HG02763 (cell line): ENCODE results near the gene ASXL1.
"Not testable (repeated sequence)": the region's sequence is repeated elsewhere in the genome, so short reads cannot be mapped to it uniquely, and the experiment has no call there.

Experiments
- ATAC-seq: cut with Tn5 transposase; IDR thresholded peaks from one replicate; pipeline ENCODE4 v1.9.1; 2021; ENCODE audit warnings: mild to moderate bottlenecking, moderate library complexity; ENCODE audit not compliant: unreplicated experiment

The ASXL1 gene

DNA sequence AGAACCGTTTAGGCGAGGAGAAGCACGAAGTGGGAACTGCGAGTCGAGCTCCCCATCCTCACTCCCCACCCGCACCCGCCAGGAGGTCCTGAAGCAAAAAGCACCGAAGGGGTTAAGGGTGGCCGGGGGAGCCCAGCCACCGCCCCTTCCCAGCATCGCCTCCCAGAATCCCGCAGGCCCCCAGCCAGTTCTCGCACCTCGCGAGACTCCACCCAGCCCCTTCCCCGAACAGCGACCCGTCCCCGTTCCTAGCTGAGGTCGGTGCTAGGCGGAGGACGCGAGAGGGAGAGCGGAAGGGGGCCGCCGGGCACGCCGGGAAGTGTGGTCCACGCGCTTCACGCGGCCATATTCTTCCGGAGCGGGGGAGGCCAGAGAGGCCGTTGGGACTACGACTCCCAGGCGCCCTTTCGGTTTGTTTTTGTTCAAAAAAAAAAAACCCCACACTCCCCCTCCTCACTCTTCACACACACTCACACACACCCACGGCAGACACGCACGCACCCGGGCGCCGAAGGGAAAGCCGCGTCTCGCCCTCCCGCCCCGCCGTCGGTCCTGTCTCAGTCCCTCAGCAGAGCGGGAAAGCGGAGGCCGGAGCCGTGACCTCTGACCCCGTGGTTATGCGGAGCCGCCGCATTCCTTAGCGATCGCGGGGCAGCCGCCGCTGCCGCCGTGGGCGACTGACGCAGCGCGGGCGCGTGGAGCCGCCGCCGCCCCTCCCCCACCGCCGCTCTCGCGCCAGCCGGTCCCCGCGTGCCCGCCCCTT lies at the start of gene ASXL1:
Gene ASXL1 (plus strand): TSS at position 463 of the 763 bp plus-strand sequence. CDS start 445 bp downstream, outside the sequence.
- ATAC-seq, result peak; percentile 74

DNA sequence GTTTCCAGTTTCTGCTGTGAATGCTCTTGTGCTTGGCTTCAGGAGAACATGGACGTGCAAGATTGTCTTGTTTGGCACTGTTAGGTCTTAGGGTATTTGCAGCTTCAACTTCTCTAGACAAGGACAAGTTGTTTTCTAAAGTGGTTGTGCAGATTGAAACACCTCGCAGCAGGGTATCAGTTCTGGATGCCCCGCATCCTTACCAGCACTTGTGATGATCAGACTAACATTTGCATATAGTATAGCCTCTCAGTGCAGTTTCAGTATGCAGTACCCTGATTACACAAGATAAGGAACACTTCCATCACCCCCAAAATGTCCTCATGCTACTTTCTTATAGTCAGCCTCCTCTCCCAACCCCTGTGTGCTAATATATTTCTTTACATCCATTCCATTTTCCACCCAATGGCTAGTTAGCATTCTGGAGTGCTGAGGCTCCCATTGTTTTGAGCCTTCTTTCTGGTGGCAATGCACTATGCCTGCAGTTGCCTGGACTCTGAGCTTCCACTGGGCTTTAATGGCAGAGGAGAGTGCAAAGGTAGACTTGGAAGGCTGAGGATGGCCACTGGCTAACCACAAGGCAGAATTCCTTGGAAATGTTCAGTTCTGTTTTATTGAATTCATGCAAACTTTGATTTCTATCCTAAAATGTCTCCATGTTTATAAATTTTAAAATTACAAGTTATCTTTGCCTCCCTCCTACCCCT lies 45.3 kb upstream of the ASXL1 start:
- no peak for ATAC-seq

DNA sequence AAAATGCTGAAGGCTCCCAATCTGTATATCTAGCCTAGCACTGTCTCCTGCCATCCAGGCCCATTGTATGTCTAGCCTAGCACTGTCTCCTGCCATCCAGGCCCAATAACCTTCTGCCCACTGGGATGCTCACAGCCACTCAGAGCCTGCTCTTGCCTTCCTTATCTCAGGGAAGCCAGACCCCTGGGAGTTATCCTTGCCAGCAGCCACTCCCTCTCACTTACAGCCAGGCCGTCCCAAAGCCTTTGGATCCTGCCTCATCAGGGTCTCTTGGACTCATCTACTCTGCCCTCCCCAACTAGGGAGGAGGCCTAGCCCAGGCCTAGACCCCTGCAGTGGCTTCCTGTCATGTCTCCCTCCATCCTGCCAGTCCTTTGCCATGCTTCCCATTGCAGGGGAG lies 43.4 kb upstream of the ASXL1 start:
- ATAC-seq, result no peak

DNA sequence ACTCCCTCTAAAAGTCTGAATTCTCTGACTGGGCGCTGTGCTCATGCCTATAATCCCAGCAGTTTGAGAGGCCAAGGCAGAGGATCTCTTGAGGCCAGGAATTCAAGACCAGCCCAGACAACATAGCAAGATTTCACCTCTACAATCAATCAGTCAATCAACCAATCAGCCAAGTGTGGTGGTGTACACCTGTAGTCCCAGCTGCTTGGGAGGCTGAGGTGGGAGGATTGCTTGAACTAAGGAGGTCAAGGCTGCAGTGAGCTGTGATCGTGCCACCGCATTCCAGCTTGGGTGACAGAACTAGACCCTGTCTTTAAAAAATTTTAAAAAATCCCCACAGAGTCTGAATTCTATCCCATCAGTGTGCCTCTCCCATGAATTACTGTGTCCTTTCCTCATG lies 42.7 kb upstream of the ASXL1 start:
- ATAC-seq, result no peak

DNA sequence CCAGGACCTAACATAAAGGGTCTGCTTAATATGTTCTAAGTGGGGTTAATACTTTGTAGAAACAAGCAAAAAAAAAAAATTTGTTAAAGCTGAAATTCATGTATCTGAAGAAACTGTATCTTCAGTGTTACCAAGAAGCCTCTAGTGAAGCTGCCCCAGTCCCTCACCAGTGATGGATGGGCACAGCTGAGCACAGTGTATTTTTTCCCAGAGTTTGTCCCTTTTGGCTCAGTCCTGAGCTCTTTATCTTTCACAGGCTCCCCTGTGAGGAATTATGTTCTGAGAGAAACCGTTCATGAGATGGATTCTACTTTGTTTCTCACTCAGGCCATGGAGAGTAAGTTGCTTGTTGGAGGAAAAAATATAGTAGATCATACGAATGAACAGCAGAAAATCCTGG lies 42.2 kb upstream of the ASXL1 start:
- no peak for ATAC-seq

DNA sequence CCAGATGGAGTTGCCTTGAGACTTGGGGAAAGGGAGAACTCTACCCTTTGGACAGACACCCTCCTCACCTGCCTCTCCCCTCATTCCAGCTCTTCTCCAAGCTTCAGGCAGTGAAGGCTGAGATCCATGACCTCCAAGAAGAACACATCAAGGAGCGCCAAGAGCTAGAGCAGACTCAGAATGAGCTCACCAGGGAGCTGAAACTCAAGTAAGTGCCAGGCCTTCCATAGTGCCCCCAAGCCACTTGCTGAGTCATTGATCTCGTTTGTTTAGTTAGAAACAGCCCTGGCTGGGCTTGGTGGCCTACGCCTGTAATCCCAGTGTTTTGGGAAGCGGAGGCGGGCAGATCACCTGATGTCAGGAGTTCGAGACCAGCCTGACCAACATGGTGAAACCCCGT lies 41.5 kb upstream of the ASXL1 start:
- no peak for ATAC-seq

DNA sequence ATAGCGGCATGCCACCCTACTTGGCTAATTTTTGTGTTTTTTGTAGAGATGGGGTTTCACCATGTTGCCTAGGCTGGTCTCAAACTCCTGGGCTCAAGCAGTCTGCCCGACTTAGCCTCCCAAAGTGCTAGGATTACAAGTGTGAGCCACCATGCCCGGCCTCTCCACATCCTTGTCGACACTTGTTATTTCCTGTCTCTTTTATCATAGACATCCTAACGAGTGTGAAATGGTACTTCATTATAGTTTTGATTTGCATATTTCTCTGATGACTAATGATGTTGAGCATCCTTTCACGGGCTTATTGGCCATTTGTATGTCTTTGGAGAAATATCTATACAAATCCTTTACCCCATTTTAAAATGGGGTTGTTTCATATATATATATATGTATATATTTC lies 39.0 kb upstream of the ASXL1 start:
- ATAC-seq, result no peak

DNA sequence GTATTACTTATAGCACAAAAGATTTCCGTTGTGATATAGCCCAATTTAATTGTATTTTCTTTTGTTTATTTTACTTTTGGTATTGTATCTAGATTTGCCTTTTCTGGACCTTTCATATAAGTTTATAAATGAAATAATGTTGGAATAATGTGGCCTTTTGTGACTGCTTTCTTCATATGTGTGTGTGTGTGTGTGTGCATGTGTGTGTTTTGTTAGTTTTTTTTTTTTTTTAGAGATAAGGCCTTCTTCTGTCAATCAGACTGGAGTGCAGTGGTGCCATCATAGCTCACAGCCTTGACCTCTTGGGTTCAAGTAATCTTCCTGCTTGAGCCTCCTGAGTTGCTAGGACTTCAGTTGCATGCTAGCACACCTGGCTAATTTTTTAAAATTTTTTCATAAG lies 37.8 kb upstream of the ASXL1 start:
- ATAC-seq, result no peak

DNA sequence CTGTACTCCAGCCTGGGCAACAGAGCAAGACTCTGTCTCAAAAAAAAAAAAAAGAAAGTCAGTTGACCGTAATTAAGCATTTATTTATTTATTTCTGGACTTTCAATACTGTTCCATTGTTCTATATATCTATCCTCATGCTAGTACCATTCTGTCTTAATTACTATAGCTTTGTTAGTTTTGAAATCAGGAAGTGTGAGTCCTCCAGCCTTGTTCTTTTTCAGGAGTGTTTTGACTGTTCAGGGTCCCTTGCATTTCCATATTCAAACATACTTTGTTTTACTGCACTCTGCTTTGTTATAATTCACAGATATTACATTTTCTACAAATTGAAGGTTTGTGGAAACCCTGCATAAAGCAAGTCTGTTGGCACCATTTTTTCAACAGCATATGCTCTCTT lies 36.7 kb upstream of the ASXL1 start:
- no peak for ATAC-seq

DNA sequence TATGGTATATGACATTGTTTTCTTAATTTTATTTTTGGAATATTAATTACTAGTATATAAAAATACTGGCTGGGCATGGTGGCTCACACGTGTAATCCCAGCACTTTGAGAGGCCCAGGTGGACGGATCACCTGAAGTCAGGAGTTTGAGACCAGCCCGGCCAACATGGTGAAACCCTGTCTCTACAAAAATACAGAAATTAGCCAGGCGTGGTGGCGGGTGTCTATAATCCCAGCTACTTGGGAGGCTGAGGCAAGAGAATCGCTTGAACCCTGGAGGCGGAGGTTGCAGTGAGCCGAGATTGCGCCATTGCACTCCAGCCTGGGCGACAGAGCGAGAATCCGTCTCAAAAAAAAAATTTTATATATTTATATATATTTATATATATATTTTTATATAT lies 35.9 kb upstream of the ASXL1 start:
- not testable (repeated sequence) for ATAC-seq

DNA sequence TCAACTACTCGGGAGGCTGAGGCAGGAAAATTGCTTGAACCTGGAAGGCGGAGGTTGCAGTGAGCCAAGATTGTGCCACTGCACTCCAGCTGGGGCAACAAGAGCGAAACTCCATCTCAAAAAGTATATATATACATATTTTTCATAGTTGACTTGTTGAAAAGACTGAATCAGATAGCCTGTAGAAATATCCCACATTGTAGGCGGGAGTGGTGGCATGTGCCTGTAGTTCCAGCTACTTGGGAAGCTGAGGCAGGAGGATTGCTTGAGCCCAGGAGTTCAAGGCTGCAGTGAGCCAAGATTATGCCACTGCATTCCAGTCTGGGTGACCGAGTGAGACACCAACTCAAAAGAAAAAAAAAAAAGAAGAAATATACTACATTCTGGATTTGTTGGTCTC lies 34.4 kb upstream of the ASXL1 start:
- ATAC-seq, result not testable (repeated sequence)

DNA sequence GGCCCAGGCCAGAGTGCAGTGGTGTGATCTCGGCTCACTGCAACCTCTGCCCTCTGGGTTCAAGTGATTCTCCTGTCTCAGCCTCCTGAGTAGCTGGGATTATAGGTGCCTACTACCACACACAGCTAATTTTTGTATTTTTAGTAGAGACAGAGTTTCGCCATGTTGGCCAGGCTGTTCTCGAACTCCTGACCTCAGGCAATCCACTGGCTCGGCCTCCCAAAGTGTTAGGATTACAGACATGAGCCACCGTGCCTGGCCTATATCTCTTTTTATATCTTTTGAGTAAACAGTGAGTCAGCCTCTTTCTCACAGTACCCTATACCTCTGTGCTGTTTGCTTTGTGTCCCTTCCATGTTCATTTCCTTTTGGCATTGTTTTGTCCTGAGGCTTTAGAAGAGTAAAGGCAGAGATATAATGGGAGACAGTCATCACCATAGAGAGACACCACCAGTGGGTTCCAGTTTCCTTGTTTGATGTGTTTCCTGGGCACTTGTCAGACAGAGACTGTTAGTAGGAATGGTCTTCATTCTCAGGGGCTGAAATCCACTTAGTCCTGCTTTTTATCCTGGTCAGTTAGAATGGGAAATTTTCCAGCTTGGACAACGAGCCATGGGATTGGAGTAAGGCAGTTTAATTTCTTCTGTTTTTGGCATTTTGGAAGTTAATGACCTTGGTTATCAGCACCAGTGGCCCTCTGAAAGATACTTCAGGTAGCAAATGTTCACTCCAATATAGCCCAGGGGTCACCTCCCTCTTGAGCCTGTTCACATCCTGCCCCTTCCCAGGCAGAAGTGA lies 32.2 kb upstream of the ASXL1 start:
- no peak for ATAC-seq

DNA sequence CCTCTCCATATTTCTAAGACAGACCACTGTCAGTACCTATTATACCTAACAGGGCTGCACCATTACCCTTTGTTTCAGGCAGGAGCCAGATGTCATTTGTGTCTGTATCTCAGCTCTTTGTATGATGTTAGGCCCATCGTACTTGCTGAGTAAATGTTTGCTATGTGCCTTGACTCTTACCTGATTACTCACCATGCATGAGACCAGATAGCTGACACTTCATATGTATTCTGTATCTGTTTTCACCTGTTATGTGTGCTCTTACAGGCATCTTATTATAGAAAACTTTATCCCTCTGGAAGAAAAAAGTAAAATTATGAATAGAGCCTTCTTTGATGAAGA lies 31.7 kb upstream of the ASXL1 start:
- ATAC-seq, result no peak

DNA sequence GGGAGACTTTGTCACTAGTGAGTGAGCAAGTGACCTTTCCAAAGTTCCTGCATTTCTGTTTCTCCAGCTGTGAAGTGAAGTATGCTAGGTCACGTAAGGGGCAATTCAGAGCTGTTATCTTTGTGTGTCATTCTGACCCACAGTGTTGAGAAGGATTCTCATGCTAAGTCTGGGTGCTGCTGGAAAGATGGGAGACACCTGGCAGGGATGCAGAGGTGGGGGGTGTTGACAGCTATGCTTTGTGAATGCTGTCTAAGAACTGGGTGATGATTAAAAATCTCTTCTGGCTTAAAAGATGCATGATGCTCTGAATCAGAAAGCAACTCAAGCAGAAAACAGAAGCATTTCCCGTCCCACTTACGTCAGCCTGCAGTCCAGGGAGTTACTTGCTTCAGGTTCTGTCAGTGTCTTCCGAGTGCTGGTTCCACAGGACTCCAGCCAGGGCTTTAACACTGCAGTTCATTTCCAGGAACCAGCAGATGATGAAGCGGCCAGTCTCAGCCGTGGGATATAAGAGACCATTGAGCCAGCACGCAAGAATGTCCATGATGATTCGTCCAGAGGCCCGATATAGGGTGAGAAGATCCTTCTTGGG lies 30.9 kb upstream of the ASXL1 start:
- no peak for ATAC-seq

DNA sequence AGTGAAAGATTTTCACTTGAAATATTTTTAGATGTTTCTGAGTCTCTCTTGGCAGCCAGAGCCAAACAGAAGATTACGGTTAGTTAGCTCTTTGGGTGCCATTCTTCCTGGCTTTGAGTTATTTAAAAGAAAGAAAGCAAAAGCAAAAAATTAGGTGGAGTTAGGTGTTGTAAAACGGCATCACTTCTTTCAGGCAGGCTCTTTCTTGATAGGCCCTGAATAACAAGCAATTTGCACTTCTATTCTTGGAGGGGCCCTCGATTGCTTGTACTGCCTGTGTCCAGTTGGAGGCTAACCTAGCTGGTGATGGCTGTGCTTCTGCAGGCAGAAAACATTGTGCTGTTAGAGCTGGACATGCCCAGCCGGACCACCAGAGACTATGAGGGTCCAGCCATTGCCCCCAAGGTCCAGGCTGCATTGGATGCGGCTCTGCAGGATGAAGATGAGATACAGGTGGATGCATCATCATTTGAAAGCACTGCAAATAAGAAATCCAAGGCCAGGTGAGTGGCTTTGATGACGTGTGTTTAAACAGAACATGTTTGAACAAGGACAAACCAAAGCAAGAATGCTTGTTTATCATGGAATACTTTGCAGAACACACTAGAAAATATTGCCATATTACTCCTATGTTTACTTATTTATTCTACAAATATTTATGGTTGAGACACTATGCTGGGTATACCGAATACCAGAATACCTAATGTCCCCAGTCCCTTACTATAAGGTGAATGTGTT lies 28.1 kb upstream of the ASXL1 start:
- ATAC-seq, result no peak

DNA sequence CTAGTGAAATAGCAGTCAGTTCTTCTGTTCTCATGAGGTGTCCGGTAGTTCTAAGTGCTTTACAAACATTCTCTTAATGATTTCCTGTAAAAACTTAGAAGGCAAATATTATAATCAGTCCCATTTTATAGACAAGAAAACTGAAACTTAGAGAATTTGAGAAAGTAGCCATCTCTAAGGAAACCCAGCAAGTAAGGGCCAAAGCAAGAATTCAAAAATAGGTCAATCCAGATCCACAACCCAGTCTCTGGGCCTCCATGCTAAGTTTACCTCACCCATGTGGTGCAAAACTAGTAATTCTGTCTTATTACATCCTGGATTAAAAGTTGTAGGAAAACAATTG lies 27.6 kb upstream of the ASXL1 start:
- no peak for ATAC-seq

DNA sequence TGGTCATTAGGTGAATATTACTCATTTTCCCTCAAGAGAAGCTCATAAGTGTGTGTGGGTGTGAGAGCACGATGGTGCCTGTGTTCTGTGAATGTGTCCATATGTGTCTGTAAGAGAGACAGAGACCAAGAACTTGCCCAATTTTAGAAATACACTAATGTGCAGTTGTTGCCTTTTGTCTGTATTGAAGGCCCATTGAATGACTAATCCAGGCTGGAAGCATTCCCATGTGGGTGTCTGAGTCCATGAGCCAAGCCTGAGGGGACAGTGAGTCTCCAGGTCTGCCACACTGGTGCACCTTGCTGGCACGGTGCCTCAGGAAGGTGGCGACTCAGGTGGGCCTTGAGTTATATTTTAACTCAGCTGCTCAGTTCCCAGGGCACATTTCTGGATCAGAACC lies 25.5 kb upstream of the ASXL1 start:
- peak; percentile 11 for ATAC-seq

DNA sequence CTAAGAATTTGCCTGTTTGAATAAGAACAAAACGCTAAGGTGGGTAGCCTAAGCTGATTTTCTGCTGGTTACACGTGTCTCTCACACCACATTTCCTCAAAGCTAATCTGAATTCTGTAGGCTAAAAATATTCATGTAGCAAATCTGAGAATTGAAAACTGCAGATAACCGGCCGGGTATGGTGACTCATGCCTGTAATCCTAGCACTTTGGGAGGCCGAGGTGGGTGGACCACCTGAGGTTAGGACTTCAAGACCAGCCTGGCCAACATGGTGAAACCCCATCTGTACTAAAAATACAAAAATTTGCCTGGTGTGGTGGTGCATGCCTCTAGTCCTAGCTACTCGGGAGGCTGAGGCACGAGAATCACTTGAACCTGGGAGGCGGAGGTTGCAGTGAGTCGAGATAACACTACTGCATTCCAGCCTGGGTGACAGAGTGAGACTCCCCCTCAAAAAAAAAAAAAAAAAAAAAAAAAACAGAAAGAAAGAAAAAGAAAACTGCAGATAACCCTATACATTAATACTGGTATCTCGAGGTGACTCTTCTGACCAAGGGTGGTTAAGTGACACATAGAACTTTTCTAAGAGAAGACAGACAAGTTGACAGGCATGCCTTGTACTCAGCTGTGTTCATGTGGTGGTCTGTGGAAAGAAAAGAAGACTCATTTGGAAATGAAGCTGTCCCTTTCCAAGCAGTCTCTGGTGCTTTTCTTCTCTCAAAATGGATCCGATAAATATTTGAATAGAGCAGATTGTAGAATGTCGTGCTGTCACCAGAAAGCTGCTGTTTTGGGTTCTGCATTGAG lies 24.7 kb upstream of the ASXL1 start:
- ATAC-seq, result peak; percentile 54

DNA sequence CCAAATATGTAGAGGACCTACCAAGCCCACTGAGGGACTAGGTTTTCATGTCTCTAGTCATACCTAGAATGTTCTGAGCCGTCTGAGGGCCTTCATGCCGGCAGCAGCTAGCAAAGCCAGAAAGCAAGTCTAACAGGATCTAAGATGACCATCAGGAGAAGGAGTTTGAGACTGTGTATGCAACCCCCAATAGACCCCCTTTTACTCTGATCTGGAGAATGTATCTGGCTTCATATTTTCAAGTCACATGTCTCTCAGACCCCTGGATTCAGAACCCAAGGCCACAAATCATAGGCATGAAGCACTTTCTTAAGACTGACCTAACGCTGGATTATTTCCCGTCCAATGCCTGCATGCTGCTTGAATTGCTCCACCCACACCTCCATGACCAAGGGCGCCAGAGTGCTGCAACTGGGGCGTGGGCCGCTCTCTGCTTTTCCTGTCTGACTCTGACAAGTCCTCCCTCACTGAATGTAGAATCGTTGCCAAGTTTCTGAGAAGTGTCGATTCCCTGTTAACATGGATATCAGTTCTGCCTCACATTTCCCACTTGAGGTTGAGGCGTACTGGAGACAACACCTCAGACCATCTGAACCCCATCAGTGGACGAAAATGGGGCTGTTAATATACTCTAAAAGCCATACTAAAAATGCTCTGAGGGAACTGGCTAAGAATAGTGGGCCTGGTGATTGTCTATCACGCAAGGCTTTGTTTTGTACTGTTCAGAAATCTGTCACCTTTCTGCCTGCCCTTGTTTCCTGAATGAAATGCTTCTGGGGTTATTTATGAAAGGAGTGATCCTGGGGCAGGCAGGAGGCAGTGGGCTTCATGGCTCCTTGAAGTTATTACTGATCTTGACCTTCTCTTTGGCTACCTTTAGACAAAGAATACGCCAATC lies 23.9 kb upstream of the ASXL1 start:
- peak; percentile 17 for ATAC-seq
